Smooth muscle cell (in vitro differentiated cells): ENCODE data around the gene ARHGAP19. TPM values are rescaled to one million over a fixed set of nuclear protein-coding genes. Genes with fewer than 3 reads are reported as not detected.

ENCODE experiments used
- DNase-seq: peaks from one replicate; lab custom pipeline; 2025; ENCODE audit not compliant: unreplicated experiment; lab: John Stamatoyannopoulos, UW
- H2AFZ ChIP-seq: fragments of 200-600 bp; sonication (generic); 2 replicates; pipeline ENCODE4 v1.6.0; 2016; ENCODE audit warnings: antibody characterized with exemption, low read depth, mild to moderate bottlenecking
- H3F3A ChIP-seq: fragments of 200-600 bp; sonication (generic); 2 replicates; pipeline ENCODE4 v1.6.0; 2017; ENCODE audit warnings: antibody characterized with exemption, low read depth
- H3K27ac ChIP-seq: fragments of 200-600 bp; sonication (generic); 2 replicates; pipeline ENCODE4 v1.5.1; 2016; ENCODE audit warnings: low read depth, mild to moderate bottlenecking
- H3K27me3 ChIP-seq: fragments of 200-600 bp; sonication (generic); 2 replicates; pipeline ENCODE4 v1.6.1; 2016; ENCODE audit warnings: low read depth, mild to moderate bottlenecking
- H3K36me3 ChIP-seq: fragments of 200-600 bp; sonication (generic); 2 replicates; pipeline ENCODE4 v1.5.1; 2016; ENCODE audit warnings: low read depth
- H3K4me1 ChIP-seq: fragments of 200-600 bp; sonication (generic); 2 replicates; pipeline ENCODE4 v1.5.1; 2016; ENCODE audit warnings: low read depth
- H3K4me2 ChIP-seq: fragments of 200-600 bp; sonication (generic); 2 replicates; pipeline ENCODE4 v1.6.0; 2016; ENCODE audit warnings: mild to moderate bottlenecking
- H3K4me3 ChIP-seq: fragments of 200-600 bp; sonication (generic); 2 replicates; pipeline ENCODE4 v1.5.1; 2016; ENCODE audit warnings: mild to moderate bottlenecking
- H3K79me2 ChIP-seq: fragments of 200-600 bp; sonication (generic); 2 replicates; pipeline ENCODE4 v1.6.0; 2016; ENCODE audit warnings: low read depth, mild to moderate bottlenecking
- H3K9ac ChIP-seq: fragments of 200-600 bp; sonication (generic); 2 replicates; pipeline ENCODE4 v1.6.0; 2016; ENCODE audit warnings: low read depth
- H3K9me3 ChIP-seq: fragments of 200-600 bp; sonication (generic); replicated peaks from 2 replicates; pipeline ENCODE4 v1.5.1; 2016; ENCODE audit warnings: low read depth
- H4K20me1 ChIP-seq: fragments of 200-600 bp; sonication (generic); 2 replicates; pipeline ENCODE4 v1.6.0; 2016; ENCODE audit warnings: low read depth
- CTCF ChIP-seq: fragments of 200-600 bp; sonication (generic); IDR thresholded peaks from 2 replicates; pipeline ENCODE4 v1.5.1; 2017; ENCODE audit warnings: borderline replicate concordance, mild to moderate bottlenecking, antibody characterized with exemption; ENCODE audit not compliant: insufficient read depth, poor library complexity, severe bottlenecking
- WGBS: methylation state at CpG from one replicate; pipeline ENCODE4 v1.1.7; 2016; ENCODE audit warnings: low lambda C conversion rate; 5-methylcytosine and 5-hydroxymethylcytosine counted together
- polyA plus RNA-seq: library from polyadenylated mRNA; unstranded; fragments of >200 nt; fragmentation: Nextera tagmentation; extraction: Ambion mirVana; gene quantifications from 2 replicates; pipeline ENCODE4 v1.2.1, GENCODE V29; 2016
- total RNA-seq: library from RNA; depleted of rRNA; stranded (reverse); fragments of >200 nt; gene quantifications from 2 replicates; pipeline ENCODE4 v1.2.3, GENCODE V29; 2014

ARHGAP19 gene
- total and polyA plus RNA-seq, 2 experiments from 2014 or later: 3.5 to 20.5 TPM

GRCh38 chr10:97207131-97207530 is 85.3 kb downstream of the ARHGAP19 start:
- Histone ChIP-seq H3K36me3 (no peaks in the 10 kb centered on the region), H3K4me3 (no peak overlapping the region), H3K79me2 (no peaks in the 10 kb centered on the region), H3K27me3 (peaks cover 8% of the 10 kb centered on the region), H3K27ac (no peak overlapping the region), H3F3A (no peaks in the 10 kb centered on the region), H2AFZ (no peak overlapping the region), H3K4me2 (no peak overlapping the region), H4K20me1 (no peaks in the 10 kb centered on the region), H3K9me3 (no peaks in the 10 kb centered on the region), H3K4me1 (no peaks in the 10 kb centered on the region), H3K9ac (no peak overlapping the region)
- DNase-seq: no peak
- 94% methylated on average over 6 of the region's 6 CpGs for WGBS
- no peak for TF ChIP-seq CTCF

- no peaks in the 10 kb centered on the region for H3K79me2 ChIP-seq
- H3K27ac ChIP-seq: no peak overlapping the region
- WGBS: 90% methylated on average over 14 of the region's 14 CpGs
- H2AFZ ChIP-seq: no peak overlapping the region
- no peaks in the 10 kb centered on the region for H3K36me3 ChIP-seq
- no peak overlapping the region for H3K9ac ChIP-seq
- H3K4me3 ChIP-seq: no peak overlapping the region
- no peaks in the 10 kb centered on the region for H3K4me1 ChIP-seq
- no peaks in the 10 kb centered on the region for H4K20me1 ChIP-seq
- peaks cover 15% of the 10 kb centered on the region for H3K27me3 ChIP-seq
- H3K9me3 ChIP-seq: no peaks in the 10 kb centered on the region
- no peak overlapping the region for H3K4me2 ChIP-seq
- TF ChIP-seq CTCF: no peak
- DNase-seq: no peak
- H3F3A ChIP-seq: no peaks in the 10 kb centered on the region
Observed at GRCh38 chr10:97204826-97205679, 87.4 kb downstream of the ARHGAP19 start.

GRCh38 chr10:97203220-97203619 is 89.2 kb downstream of the ARHGAP19 start:
- Histone ChIP-seq H3K36me3 (no peaks in the 10 kb centered on the region), H3K27me3 (peaks cover 29% of the 10 kb centered on the region), H4K20me1 (no peaks in the 10 kb centered on the region), H3K4me3 (no peak overlapping the region), H3K4me1 (no peaks in the 10 kb centered on the region), H3F3A (no peaks in the 10 kb centered on the region), H3K79me2 (no peaks in the 10 kb centered on the region), H3K27ac (no peak overlapping the region), H3K9ac (no peak overlapping the region), H3K4me2 (no peak overlapping the region), H3K9me3 (no peaks in the 10 kb centered on the region), H2AFZ (no peak overlapping the region)
- no peak for DNase-seq
- no peak for TF ChIP-seq CTCF
- WGBS: 83% methylated on average over 7 of the region's 7 CpGs

GRCh38 chr10:97200616-97201015 is 91.8 kb downstream of the ARHGAP19 start:
- Histone ChIP-seq H3F3A (no peaks in the 10 kb centered on the region), H3K9ac (no peak overlapping the region), H4K20me1 (no peaks in the 10 kb centered on the region), H2AFZ (no peak overlapping the region), H3K79me2 (no peaks in the 10 kb centered on the region), H3K27me3 (peaks cover 49% of the 10 kb centered on the region), H3K4me1 (no peaks in the 10 kb centered on the region), H3K9me3 (no peaks in the 10 kb centered on the region), H3K4me2 (no peak overlapping the region), H3K36me3 (no peaks in the 10 kb centered on the region), H3K27ac (no peak overlapping the region), H3K4me3 (no peak overlapping the region)
- no peak for DNase-seq
- no peak for TF ChIP-seq CTCF
- 89% methylated on average over 6 of the region's 6 CpGs for WGBS
